ENCODE data around the gene FBXO39. TPM values are rescaled to one million over a fixed set of nuclear protein-coding genes. Genes with fewer than 3 reads are reported as not detected.

The FBXO39 gene
- total and polyA plus RNA-seq, 2 donors (not counting 3 experiments of a cell fraction or from before 2014, with no cell fraction given), result 0.20 to 3.1 TPM

DNA sequence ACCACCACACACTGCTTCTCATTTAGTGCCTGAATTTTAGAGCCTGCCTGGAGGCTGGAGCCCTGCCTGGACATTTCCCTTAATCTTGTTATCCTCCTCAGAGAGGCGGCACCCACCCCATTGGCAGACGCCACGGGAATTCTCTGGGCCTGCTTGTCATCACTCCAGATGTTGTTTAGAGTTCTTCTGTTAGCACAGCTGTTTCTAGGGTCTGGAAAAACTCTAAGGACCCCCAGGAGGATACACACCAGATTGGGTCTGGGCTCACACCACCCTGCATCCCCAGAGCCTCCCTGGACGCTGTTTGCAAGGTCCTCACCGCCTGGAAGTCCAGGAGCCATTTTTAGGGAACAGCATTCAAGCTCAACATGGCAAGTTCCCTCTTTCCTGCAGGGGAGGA, 20.7 kb upstream of the FBXO39 start:
- H4K20me1 ChIP-seq (replicated peaks; ENCODE audit: control insufficient read depth, extremely low read depth, insufficient read depth, low read length), result no peaks in the 10 kb centered on the region
- CTCF ChIA-PET, result interaction anchor here (0.9 to 1.6 kb wide), 4 partner anchors 23 to 139 kb away, joined by 3 to 7 read pairs (median 3); no protein-coding TSS in a partner anchor
- peak overlapping the region; percentile 48 for H3K9ac ChIP-seq (replicated peaks; ENCODE audit: extremely low read depth, insufficient read depth, low read length)
- no peak for FAIRE-seq
- H3K27ac ChIP-seq (ENCODE audit: insufficient read depth, low read depth, low read length), result peak overlapping the region; percentile 53
- H3K36me3 ChIP-seq (ENCODE audit: control insufficient read depth in 2 of 2, extremely low read depth in 1 of 2, insufficient read depth in 2 of 2, low read length in 2 of 2), result no peaks in the 10 kb centered on the region
- H3K79me2 ChIP-seq (ENCODE audit: control insufficient read depth, insufficient read depth, low read length), result no peaks in the 10 kb centered on the region
- H3K9me1 ChIP-seq (replicated peaks; ENCODE audit: control insufficient read depth, extremely low read depth, insufficient read depth, low read length), result no peaks in the 10 kb centered on the region
- intact Hi-C loops (cut with micrococcal nuclease), result no loop called here
- peak overlapping the region; percentile 99 for H2AFZ ChIP-seq (ENCODE audit: low read depth, low read length)
- TF ChIP-seq JUN (IDR thresholded peaks at IDR 0.05; ENCODE audit: borderline replicate concordance, insufficient read depth, insufficient read length, low read depth) (no peak), FOS (IDR thresholded peaks at IDR 0.05; ENCODE audit: borderline replicate concordance, insufficient read depth, low read length) (no peak), POLR2A (IDR thresholded peaks at IDR 0.05; ENCODE audit: low read depth, low read length) (no peak), MYC (IDR thresholded peaks at IDR 0.05; ENCODE audit: low read depth, low read length) (no peak)
- dilution Hi-C loops (cut with MboI; ENCODE audit: extremely low pct_ligation_motif_present, low sequenced_read_pairs), result no loop called here
- H3K4me2 ChIP-seq (ENCODE audit: insufficient read depth, low read length), result peak overlapping the region; percentile 93
- no TSS peak for BruUV-seq (replicated peaks)
- H3K27me3 ChIP-seq (ENCODE audit: control insufficient read depth in 2 of 2, insufficient read depth in 2 of 2, low read length in 2 of 2), result no peaks in the 10 kb centered on the region
- peak overlapping the region in 2 of 3 experiments; percentile 32 to 64 for H3K4me3 ChIP-seq (replicated peaks in 1 of 3; ENCODE audit: insufficient read depth in 1 of 3, low read depth in 1 of 3, low read length in 3 of 3)
- DNase-seq (ENCODE audit: low read depth, low spot score), result no peak
- H3K9me3 ChIP-seq (replicated peaks; ENCODE audit: control insufficient read depth, insufficient read depth, low read length), result no peaks in the 10 kb centered on the region
- POLR2A ChIA-PET, result no interaction called here
- H3K4me1 ChIP-seq (ENCODE audit: control insufficient read depth, extremely low read depth, insufficient read depth, low read length), result peaks cover 36% of the 10 kb centered on the region

DNA sequence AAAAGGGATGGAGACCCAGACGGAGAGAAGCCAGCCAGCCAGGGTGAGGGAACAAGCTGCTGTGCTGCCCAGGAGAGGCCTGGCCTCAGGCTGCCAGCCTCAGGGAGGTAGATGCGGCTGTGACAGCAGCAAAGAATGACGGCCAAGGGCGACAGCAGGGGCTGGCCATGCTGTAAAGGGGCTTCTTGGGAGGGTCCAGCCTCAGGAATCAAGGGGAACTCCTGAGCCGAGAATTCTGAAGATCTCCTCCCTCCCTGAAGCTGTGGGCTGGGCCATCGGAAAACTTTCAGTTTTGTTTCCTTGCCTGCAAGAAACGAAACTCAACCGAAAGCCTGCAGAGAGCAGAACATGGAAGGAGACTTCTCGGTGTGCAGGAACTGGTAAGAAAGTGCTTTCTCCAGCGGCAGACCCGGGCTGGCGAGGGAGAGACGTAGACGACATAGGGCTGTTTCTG, 20.3 kb upstream of the FBXO39 start, which contains the start of gene XAF1:
TSS of gene XAF1 (plus strand) at position 316 of the 454 bp plus-strand sequence. CDS start at position 349, 33 bp downstream.
- no peaks in the 10 kb centered on the region for H4K20me1 ChIP-seq (replicated peaks; ENCODE audit: control insufficient read depth, extremely low read depth, insufficient read depth, low read length)
- H3K9ac ChIP-seq (replicated peaks; ENCODE audit: extremely low read depth, insufficient read depth, low read length), result peak within 1 kb of the TSS; percentile 48
- H3K4me3 ChIP-seq (replicated peaks in 1 of 3; ENCODE audit: insufficient read depth in 1 of 3, low read depth in 1 of 3, low read length in 3 of 3), result peak within 1 kb of the TSS; percentile 1 to 64 (median 32)
- POLR2A ChIA-PET, result no interaction called here
- peak within 1 kb of the TSS; percentile 99 for H2AFZ ChIP-seq (ENCODE audit: low read depth, low read length)
- CTCF ChIA-PET, result interaction anchor here (0.9 to 1.6 kb wide), 3 partner anchors 22 to 88 kb away, joined by 3 to 7 read pairs (median 3); no protein-coding TSS in a partner anchor
- peak within 1 kb of the TSS; percentile 93 for H3K4me2 ChIP-seq (ENCODE audit: insufficient read depth, low read length)
- FAIRE-seq (peak; percentile 83), DNase-seq (ENCODE audit: low read depth, low spot score) (peak; percentile 78)
- peaks cover 36% of the 10 kb centered on the region for H3K4me1 ChIP-seq (ENCODE audit: control insufficient read depth, extremely low read depth, insufficient read depth, low read length)
- TF ChIP-seq MYC (IDR thresholded peaks at IDR 0.05; ENCODE audit: low read depth, low read length) (no peak), EZH2 (IDR thresholded peaks at IDR 0.05; ENCODE audit: borderline replicate concordance, low read depth, low read length, severe bottlenecking) (no peak), FOS (IDR thresholded peaks at IDR 0.05; ENCODE audit: borderline replicate concordance, insufficient read depth, low read length) (no peak), POLR2AphosphoS5 (IDR thresholded peaks at IDR 0.05; ENCODE audit: insufficient read depth, low read depth, low read length) (no peak), POLR2A (IDR thresholded peaks at IDR 0.05; ENCODE audit: low read depth, low read length) (no peak), JUN (IDR thresholded peaks at IDR 0.05; ENCODE audit: borderline replicate concordance, insufficient read depth, insufficient read length, low read depth) (no peak), GATA2 (IDR thresholded peaks at IDR 0.05; ENCODE audit: insufficient read depth, insufficient read length, low read depth, low read length) (no peak)
- TF ChIP-seq, protein P1, sequence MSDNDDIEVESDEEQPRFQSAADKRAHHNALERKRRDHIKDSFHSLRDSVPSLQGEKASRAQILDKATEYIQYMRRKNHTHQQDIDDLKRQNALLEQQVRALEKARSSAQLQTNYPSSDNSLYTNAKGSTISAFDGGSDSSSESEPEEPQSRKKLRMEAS (IDR thresholded peaks at IDR 0.05; ENCODE audit: insufficient read depth, insufficient read length), result no peak
- TF ChIP-seq, protein P2, sequence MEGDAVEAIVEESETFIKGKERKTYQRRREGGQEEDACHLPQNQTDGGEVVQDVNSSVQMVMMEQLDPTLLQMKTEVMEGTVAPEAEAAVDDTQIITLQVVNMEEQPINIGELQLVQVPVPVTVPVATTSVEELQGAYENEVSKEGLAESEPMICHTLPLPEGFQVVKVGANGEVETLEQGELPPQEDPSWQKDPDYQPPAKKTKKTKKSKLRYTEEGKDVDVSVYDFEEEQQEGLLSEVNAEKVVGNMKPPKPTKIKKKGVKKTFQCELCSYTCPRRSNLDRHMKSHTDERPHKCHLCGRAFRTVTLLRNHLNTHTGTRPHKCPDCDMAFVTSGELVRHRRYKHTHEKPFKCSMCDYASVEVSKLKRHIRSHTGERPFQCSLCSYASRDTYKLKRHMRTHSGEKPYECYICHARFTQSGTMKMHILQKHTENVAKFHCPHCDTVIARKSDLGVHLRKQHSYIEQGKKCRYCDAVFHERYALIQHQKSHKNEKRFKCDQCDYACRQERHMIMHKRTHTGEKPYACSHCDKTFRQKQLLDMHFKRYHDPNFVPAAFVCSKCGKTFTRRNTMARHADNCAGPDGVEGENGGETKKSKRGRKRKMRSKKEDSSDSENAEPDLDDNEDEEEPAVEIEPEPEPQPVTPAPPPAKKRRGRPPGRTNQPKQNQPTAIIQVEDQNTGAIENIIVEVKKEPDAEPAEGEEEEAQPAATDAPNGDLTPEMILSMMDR (IDR thresholded peaks at IDR 0.05; ENCODE audit: extremely low read depth in 1 of 2, insufficient read depth in 1 of 2, low read depth in 1 of 2, low read length in 2 of 2), result no peak
- H3K79me2 ChIP-seq (ENCODE audit: control insufficient read depth, insufficient read depth, low read length), result no peaks in the 10 kb centered on the region
- peak within 1 kb of the TSS; percentile 53 for H3K27ac ChIP-seq (ENCODE audit: insufficient read depth, low read depth, low read length)
- intact Hi-C loops (cut with micrococcal nuclease), result no loop called here
- no peaks in the 10 kb centered on the region for H3K36me3 ChIP-seq (ENCODE audit: control insufficient read depth in 2 of 2, extremely low read depth in 1 of 2, insufficient read depth in 2 of 2, low read length in 2 of 2)
- no peaks in the 10 kb centered on the region for H3K9me3 ChIP-seq (replicated peaks; ENCODE audit: control insufficient read depth, insufficient read depth, low read length)
- no peaks in the 10 kb centered on the region for H3K9me1 ChIP-seq (replicated peaks; ENCODE audit: control insufficient read depth, extremely low read depth, insufficient read depth, low read length)
- H3K27me3 ChIP-seq (ENCODE audit: control insufficient read depth in 2 of 2, insufficient read depth in 2 of 2, low read length in 2 of 2), result no peaks in the 10 kb centered on the region
- no TSS peak for BruUV-seq (replicated peaks)
- dilution Hi-C loops (cut with MboI; ENCODE audit: extremely low pct_ligation_motif_present, low sequenced_read_pairs), result no loop called here

Data from endothelial cell of umbilical vein (primary cell).